ENCODE measurements around the gene NOSTRIN. TPM values are rescaled to one million over a fixed set of nuclear protein-coding genes. Genes with fewer than 3 reads are reported as not detected.

Gene NOSTRIN
- total and polyA plus RNA-seq, 2 donors (not counting 3 experiments of a cell fraction or from before 2014, with no cell fraction given): 0.03 to 0.75 TPM

GRCh38 chr2:168855601-168856000 is 53.2 kb downstream of the NOSTRIN start:
- CTCF ChIA-PET: no interaction called here
- intact Hi-C loops (cut with micrococcal nuclease): no loop called here
- Histone ChIP-seq H3K4me3 (replicated peaks in 1 of 3; ENCODE audit: insufficient read depth in 1 of 3, low read depth in 1 of 3, low read length in 3 of 3) (no peak overlapping the region), H3K9me1 (replicated peaks; ENCODE audit: control insufficient read depth, extremely low read depth, insufficient read depth, low read length) (no peaks in the 10 kb centered on the region), H2AFZ (ENCODE audit: low read depth, low read length) (no peak overlapping the region), H3K27ac (ENCODE audit: insufficient read depth, low read depth, low read length) (no peak overlapping the region), H3K79me2 (ENCODE audit: control insufficient read depth, insufficient read depth, low read length) (no peaks in the 10 kb centered on the region), H3K4me2 (ENCODE audit: insufficient read depth, low read length) (no peak overlapping the region), H4K20me1 (replicated peaks; ENCODE audit: control insufficient read depth, extremely low read depth, insufficient read depth, low read length) (no peaks in the 10 kb centered on the region), H3K4me1 (ENCODE audit: control insufficient read depth, extremely low read depth, insufficient read depth, low read length) (peaks cover 2% of the 10 kb centered on the region), H3K9me3 (replicated peaks; ENCODE audit: control insufficient read depth, insufficient read depth, low read length) (no peaks in the 10 kb centered on the region), H3K9ac (replicated peaks; ENCODE audit: extremely low read depth, insufficient read depth, low read length) (no peak overlapping the region), H3K27me3 (ENCODE audit: control insufficient read depth in 2 of 2, insufficient read depth in 2 of 2, low read length in 2 of 2) (no peaks in the 10 kb centered on the region), H3K36me3 (ENCODE audit: control insufficient read depth in 2 of 2, extremely low read depth in 1 of 2, insufficient read depth in 2 of 2, low read length in 2 of 2) (no peaks in the 10 kb centered on the region)
- FAIRE-seq: no peak
- POLR2A ChIA-PET: no interaction called here
- BruUV-seq (replicated peaks): no TSS peak
- no peak for TF ChIP-seq POLR2A (IDR thresholded peaks at IDR 0.05; ENCODE audit: low read depth, low read length)
- TF ChIP-seq JUN (IDR thresholded peaks at IDR 0.05; ENCODE audit: borderline replicate concordance, insufficient read depth, insufficient read length, low read depth): no peak
- TF ChIP-seq POLR2AphosphoS5 (IDR thresholded peaks at IDR 0.05; ENCODE audit: insufficient read depth, low read depth, low read length): no peak
- TF ChIP-seq GATA2 (IDR thresholded peaks at IDR 0.05; ENCODE audit: insufficient read depth, insufficient read length, low read depth, low read length): no peak
- no peak for TF ChIP-seq CTCF (IDR thresholded peaks at IDR 0.05; ENCODE audit: extremely low read depth in 1 of 2, insufficient read depth in 1 of 2, low read depth in 1 of 2, low read length in 2 of 2)
- TF ChIP-seq EZH2 (IDR thresholded peaks at IDR 0.05; ENCODE audit: borderline replicate concordance, low read depth, low read length, severe bottlenecking): no peak
- no peak for TF ChIP-seq FOS (IDR thresholded peaks at IDR 0.05; ENCODE audit: borderline replicate concordance, insufficient read depth, low read length)
- dilution Hi-C loops (cut with MboI; ENCODE audit: extremely low pct_ligation_motif_present, low sequenced_read_pairs): no loop called here
- no peak for DNase-seq (ENCODE audit: low read depth, low spot score)
